ENCODE data around the gene DLG2.
"Not testable (repeated sequence)": the region's sequence is repeated elsewhere in the genome, so short reads cannot be mapped to it uniquely, and the experiment has no call there.

Gene DLG2

GRCh38 chr11:85656777-85657176 lies 29.6 kb upstream of the DLG2 start:
- Mint-ChIP-seq H3K36me3 (ENCODE audit: low read depth) (peaks cover 54% of the 10 kb centered on the region), H3K27me3 (ENCODE audit: low read depth) (no peaks in the 10 kb centered on the region)
- DNase-seq (ENCODE audit: low spot score) = no peak

GRCh38 chr11:85654343-85654742 lies 27.2 kb upstream of the DLG2 start:
- H3K27me3 Mint-ChIP-seq (ENCODE audit: low read depth); H3K4me3 Mint-ChIP-seq; H3K9me3 Mint-ChIP-seq; H3K27ac Mint-ChIP-seq; DNase-seq (ENCODE audit: low spot score): not testable (repeated sequence)
- peaks cover 32% of the 10 kb centered on the region for H3K4me1 Mint-ChIP-seq (ENCODE audit: low read depth)
- peaks cover 34% of the 10 kb centered on the region for H3K36me3 Mint-ChIP-seq (ENCODE audit: low read depth)

More at GRCh38 chr11:85656777-85657176, 29.6 kb upstream of the DLG2 start:
- Mint-ChIP-seq H3K4me1 (ENCODE audit: low read depth) (peaks cover 46% of the 10 kb centered on the region), H3K9me3 (no peaks in the 10 kb centered on the region), H3K27ac (no peak overlapping the region), H3K4me3 (no peak overlapping the region)

- Mint-ChIP-seq H3K4me1 (ENCODE audit: low read depth) (peaks cover 30% of the 10 kb centered on the region), H3K36me3 (ENCODE audit: low read depth) (peaks cover 25% of the 10 kb centered on the region), H3K4me3 (no peak overlapping the region), H3K27ac (peak overlapping the region; percentile 22), H3K9me3 (no peaks in the 10 kb centered on the region), H3K27me3 (ENCODE audit: low read depth) (no peaks in the 10 kb centered on the region)
- DNase-seq (ENCODE audit: low spot score) = no peak
Measured at GRCh38 chr11:85652786-85653447, 25.8 kb upstream of the DLG2 start.

- Mint-ChIP-seq H3K27me3 (ENCODE audit: low read depth) (no peaks in the 10 kb centered on the region), H3K9me3 (no peaks in the 10 kb centered on the region), H3K4me1 (ENCODE audit: low read depth) (peaks cover 27% of the 10 kb centered on the region), H3K4me3 (no peak overlapping the region), H3K27ac (no peak overlapping the region), H3K36me3 (ENCODE audit: low read depth) (peaks cover 14% of the 10 kb centered on the region)
- no peak for DNase-seq (ENCODE audit: low spot score)
Measured at GRCh38 chr11:85651118-85651517, 24.0 kb upstream of the DLG2 start.

GRCh38 chr11:85647604-85648299 lies 20.6 kb upstream of the DLG2 start, which contains the start of gene TMEM126A:
TSS of gene TMEM126A (plus strand) at chr11:85647967. CDS start at chr11:85650256, 2,289 bp downstream.
- Mint-ChIP-seq H3K9me3 (no peaks in the 10 kb centered on the region), H3K4me1 (ENCODE audit: low read depth) (peaks cover 18% of the 10 kb centered on the region), H3K4me3 (peak within 1 kb of the TSS; percentile 97), H3K36me3 (ENCODE audit: low read depth) (peaks cover 8% of the 10 kb centered on the region), H3K27ac (peak within 1 kb of the TSS; percentile 96), H3K27me3 (ENCODE audit: low read depth) (peaks cover 23% of the 10 kb centered on the region)
- DNase-seq (ENCODE audit: low spot score) = peak; percentile 90

DNA sequence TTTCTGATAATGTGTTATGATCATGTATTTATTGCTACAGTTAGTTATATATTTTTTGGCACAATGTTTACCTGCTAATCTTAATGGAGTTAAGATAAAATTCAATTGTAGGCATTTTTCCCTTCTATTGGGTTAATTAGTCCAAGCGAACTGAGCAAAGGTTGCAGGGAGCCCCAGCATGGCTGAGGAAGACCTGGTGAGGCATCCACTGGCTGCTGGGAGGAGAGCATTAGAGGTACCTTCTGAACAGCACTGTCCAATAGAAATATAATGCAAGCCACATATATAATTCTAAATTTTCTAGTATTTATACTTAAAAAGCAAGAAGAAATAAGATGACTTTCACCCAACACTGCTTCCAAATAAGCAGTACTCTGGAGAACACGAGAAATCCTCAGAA lies 19.9 kb upstream of the DLG2 start:
- peaks cover 5% of the 10 kb centered on the region for H3K36me3 Mint-ChIP-seq (ENCODE audit: low read depth)
- H3K4me3 Mint-ChIP-seq = peak overlapping the region; percentile 97
- H3K27ac Mint-ChIP-seq = peak overlapping the region; percentile 96
- peaks cover 28% of the 10 kb centered on the region for H3K27me3 Mint-ChIP-seq (ENCODE audit: low read depth)
- peaks cover 15% of the 10 kb centered on the region for H3K4me1 Mint-ChIP-seq (ENCODE audit: low read depth)
- DNase-seq (ENCODE audit: low spot score) = no peak
- no peaks in the 10 kb centered on the region for H3K9me3 Mint-ChIP-seq

DNA sequence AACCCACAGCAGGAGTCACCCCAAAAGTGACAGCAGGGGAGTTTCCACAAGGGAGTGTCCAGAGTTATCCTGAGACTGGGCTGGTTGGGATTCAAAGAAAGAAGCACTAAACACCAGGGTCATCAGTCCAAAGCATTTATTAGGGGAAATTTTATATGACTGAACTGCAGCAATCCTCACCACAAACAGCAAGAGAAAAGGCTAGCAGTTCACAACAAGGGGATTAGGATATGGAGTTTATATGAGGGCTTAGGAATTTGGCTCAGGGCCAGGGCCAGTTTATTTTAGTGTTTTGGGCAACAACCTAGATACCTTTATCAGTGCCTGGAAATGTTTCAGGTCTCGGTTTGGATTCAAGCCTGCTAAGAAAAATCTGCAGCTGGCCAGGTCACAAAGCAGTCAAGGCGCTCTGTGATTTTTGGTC lies 16.1 kb upstream of the DLG2 start:
- H3K27ac Mint-ChIP-seq = no peak overlapping the region
- no peaks in the 10 kb centered on the region for H3K9me3 Mint-ChIP-seq
- H3K4me3 Mint-ChIP-seq = no peak overlapping the region
- peaks cover 28% of the 10 kb centered on the region for H3K27me3 Mint-ChIP-seq (ENCODE audit: low read depth)
- no peak for DNase-seq (ENCODE audit: low spot score)
- no peaks in the 10 kb centered on the region for H3K4me1 Mint-ChIP-seq (ENCODE audit: low read depth)
- peaks cover 8% of the 10 kb centered on the region for H3K36me3 Mint-ChIP-seq (ENCODE audit: low read depth)

DNA sequence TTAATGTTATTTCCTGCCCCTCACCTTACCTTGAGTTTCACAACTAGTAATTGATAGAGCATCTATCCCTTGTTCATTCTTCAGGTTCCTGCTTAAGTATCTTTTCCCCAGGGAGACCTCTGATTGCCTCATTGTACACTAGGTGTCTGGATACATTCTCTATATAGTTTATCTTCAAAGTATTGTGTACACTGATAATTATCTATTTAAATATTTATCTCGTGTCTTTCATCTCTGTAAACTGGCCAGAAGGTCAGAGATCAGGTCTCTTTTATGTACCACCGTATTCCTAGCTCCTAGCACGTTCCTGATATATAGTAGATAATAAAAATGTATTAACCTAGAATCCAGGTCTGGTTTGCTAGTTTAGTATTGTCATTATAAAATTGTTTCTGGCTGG lies 7.6 kb upstream of the DLG2 start:
- H3K27me3 Mint-ChIP-seq (ENCODE audit: low read depth) = no peaks in the 10 kb centered on the region

DNA sequence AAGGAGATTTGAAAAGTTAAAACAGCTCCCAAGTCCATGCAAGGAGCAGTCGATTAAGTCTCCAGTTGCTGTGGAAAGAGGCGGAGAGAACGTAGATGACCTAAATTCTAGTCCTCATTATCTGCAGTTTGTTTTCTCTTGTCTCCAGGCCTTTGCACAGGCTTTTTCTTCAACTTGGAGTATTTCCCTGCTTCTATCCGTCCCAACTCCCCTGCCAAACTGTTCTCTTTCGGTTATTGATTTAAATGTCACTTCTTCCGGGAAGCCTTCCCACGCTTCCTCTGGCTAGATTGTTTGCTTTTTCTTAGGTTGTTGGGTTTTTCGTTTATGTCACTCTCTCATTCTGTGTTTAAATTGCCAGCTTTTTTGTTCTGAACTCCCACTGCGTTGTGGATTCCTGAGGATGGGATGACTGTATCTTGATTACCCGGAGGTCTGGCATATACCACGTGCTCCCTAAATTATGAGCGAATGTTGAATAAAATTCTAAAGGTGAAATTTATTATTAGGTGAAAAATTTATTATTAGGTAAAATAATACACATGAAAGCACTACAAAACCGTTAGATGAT lies 1.7 kb upstream of the DLG2 start:
- peaks cover 20% of the 10 kb centered on the region for H3K36me3 Mint-ChIP-seq (ENCODE audit: low read depth)
- peak overlapping the region; percentile 96 for H3K4me3 Mint-ChIP-seq
- peaks cover 26% of the 10 kb centered on the region for H3K4me1 Mint-ChIP-seq (ENCODE audit: low read depth)
- DNase-seq (ENCODE audit: low spot score) = peak; percentile 41
- H3K9me3 Mint-ChIP-seq = no peaks in the 10 kb centered on the region
- H3K27ac Mint-ChIP-seq = peak overlapping the region; percentile 90
- peaks cover 4% of the 10 kb centered on the region for H3K27me3 Mint-ChIP-seq (ENCODE audit: low read depth)

More for the DNA sequence above, 7.6 kb upstream of the DLG2 start:
- Mint-ChIP-seq H3K4me3 (no peak overlapping the region), H3K9me3 (no peaks in the 10 kb centered on the region), H3K27ac (no peak overlapping the region), H3K4me1 (ENCODE audit: low read depth) (peaks cover 1% of the 10 kb centered on the region), H3K36me3 (ENCODE audit: low read depth) (peaks cover 37% of the 10 kb centered on the region)
- no peak for DNase-seq (ENCODE audit: low spot score)

DNA sequence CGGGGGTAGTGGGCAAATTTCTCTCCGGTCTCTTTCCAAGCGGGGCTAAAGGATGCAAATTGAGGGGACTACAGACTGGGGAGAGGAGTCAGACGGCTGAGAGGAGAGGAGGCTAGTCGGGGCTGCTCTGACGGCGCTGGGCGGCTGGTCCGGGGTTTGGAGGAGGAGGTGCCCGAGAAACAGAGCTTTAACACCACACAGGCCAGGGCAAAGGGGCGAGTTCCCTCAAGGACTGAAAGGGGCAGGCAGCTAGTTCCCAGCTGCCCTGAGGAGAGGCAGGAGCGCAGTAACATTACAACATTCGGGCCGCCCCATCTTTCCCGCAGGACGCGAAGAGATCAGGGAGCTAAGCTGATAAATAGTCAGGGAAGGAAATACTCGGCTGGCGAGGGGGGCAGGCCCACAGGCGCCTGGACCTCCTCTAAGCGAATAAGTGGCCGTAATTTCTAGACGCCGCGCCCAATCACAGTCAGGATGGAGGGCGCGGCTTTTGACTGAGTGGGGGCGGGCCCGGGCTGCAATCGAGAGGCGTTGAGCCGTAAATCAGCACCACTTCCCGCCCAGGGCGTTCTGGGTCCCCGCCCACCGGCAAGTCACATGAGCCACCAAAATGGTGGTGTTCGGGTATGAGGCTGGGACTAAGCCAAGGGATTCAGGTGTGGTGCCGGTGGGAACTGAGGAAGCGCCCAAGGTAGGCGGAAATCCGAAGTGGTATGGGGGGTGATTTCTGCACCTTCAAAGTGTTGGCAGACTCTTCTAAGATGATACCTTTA lies 1.0 kb upstream of the DLG2 start, which contains the start of gene TMEM126B:
TMEM126B (plus strand) TSS at position 596 of the 773 bp plus-strand sequence; CDS start at position 611, 15 bp downstream.
- Mint-ChIP-seq H3K27ac (peak within 1 kb of the TSS; percentile 90), H3K9me3 (no peaks in the 10 kb centered on the region), H3K4me3 (peak within 1 kb of the TSS; percentile 96), H3K4me1 (ENCODE audit: low read depth) (peaks cover 26% of the 10 kb centered on the region), H3K36me3 (ENCODE audit: low read depth) (peaks cover 16% of the 10 kb centered on the region), H3K27me3 (ENCODE audit: low read depth) (peaks cover 4% of the 10 kb centered on the region)
- DNase-seq (ENCODE audit: low spot score) = peak; percentile 97

GRCh38 chr11:85626496-85626895 lies 648 bp downstream of the DLG2 start:
- Mint-ChIP-seq H3K36me3 (ENCODE audit: low read depth) (peaks cover 7% of the 10 kb centered on the region), H3K9me3 (no peaks in the 10 kb centered on the region), H3K27me3 (ENCODE audit: low read depth) (peaks cover 4% of the 10 kb centered on the region), H3K4me1 (ENCODE audit: low read depth) (peaks cover 28% of the 10 kb centered on the region), H3K27ac (no peak overlapping the region), H3K4me3 (peak overlapping the region; percentile 96)
- DNase-seq (ENCODE audit: low spot score) = no peak

- H3K4me3 Mint-ChIP-seq = no peak overlapping the region
- H3K4me1 Mint-ChIP-seq (ENCODE audit: low read depth) = peaks cover 7% of the 10 kb centered on the region
- no peak for DNase-seq (ENCODE audit: low spot score)
- no peaks in the 10 kb centered on the region for H3K9me3 Mint-ChIP-seq
- H3K27ac Mint-ChIP-seq = no peak overlapping the region
- H3K36me3 Mint-ChIP-seq (ENCODE audit: low read depth) = no peaks in the 10 kb centered on the region
- H3K27me3 Mint-ChIP-seq (ENCODE audit: low read depth) = peaks cover 4% of the 10 kb centered on the region
Measured at GRCh38 chr11:85620256-85620655, 6.9 kb downstream of the DLG2 start.

DNA sequence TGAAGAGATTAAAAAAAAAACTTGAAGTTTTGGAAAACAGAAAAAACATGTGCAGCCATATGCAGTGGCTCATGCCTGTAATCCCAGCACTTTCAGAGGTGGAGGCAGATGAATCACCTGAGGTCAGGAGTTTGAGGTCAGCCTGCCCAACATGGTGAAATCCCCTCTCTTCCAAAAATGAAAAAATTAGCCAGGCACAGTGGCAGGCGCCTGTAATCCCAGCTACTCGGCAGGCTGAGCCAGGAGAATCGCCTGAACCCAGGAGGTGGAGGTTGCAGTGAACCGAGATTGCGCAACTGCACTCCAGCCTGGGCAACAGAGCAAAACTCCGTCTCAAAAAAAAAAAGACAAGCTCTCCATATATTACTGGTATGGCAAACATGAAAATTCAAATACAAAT lies 7.6 kb downstream of the DLG2 start:
- no peak for DNase-seq (ENCODE audit: low spot score)
- Mint-ChIP-seq H3K9me3 (no peaks in the 10 kb centered on the region), H3K4me1 (ENCODE audit: low read depth) (peaks cover 7% of the 10 kb centered on the region), H3K36me3 (ENCODE audit: low read depth) (no peaks in the 10 kb centered on the region), H3K27me3 (ENCODE audit: low read depth) (peaks cover 1% of the 10 kb centered on the region), H3K4me3 (no peak overlapping the region), H3K27ac (no peak overlapping the region)

Data from T-helper 2 cell treated with Interferon-gamma antibody and Interleukin-4, amounts not matched to agents 5 μg/mL and 100 μg/mL, for 36 hours (primary cell).